HG03439 (cell line): ENCODE measurements around the gene SLC22A17.

Experiments
- ATAC-seq: cut with Tn5 transposase; IDR thresholded peaks from one replicate; pipeline ENCODE4 v1.9.1; 2021; ENCODE audit warnings: mild to moderate bottlenecking, moderate library complexity; ENCODE audit not compliant: unreplicated experiment

The SLC22A17 gene

DNA sequence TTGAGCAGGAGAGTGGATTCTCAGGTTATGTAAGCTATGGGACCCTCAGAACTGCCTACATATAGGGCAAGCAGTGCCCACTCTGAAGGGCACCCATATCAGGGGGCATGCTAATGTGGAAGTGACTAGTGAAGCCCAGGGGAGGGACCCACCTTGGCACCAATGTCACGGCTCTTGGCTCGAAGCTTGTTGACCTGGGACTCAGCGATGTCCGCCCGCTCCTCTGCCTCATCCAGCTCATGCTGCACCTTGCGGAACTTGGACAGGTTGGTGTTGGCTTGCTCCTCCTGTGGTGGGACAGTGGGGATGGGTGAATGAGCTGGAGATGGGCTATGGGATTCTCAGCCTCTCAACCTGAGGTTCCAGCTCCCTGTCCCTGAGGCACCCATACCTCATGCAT, 29.6 kb upstream of the SLC22A17 start:
- ATAC-seq, result no peak

DNA sequence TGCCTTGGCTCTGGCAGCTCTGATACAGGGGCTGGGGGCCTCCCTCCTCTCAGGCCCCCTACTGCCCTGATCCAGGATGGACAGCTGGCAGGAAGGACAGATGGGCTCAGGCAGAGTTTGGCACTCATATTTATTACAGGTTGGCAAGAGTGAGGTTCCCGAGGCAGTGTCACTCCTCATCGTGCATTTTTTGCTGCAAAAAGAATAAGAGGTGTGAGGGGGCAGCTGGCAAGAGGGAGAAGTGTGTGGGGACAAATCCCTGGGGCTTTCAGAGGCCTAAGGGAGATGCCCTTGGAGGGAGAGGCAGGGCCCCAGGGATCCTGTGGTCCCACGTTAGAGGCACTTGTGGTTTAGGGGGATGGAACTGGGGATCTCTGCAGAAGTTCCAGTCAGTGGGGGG, 29.2 kb upstream of the SLC22A17 start:
- ATAC-seq, result no peak

DNA sequence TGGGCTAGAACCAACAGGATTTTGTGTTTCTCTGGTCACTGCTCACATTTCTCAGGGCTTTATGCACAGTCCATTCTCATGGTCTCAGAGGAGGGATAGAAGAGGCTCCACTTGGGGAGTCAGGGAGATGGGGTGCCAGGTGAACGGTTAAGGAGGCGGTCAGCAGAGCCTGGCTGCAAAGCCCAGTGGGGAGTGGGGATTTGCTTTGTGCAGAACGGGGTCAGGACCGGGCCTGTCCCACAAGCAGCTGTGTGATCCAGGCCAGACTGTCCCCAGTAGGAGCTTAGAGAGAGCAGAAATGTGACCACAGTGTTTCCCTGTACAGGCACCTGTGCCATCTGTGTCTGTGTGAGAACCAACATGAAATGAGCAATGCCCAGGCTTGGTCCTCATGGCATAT, 28.3 kb upstream of the SLC22A17 start:
- no peak for ATAC-seq

DNA sequence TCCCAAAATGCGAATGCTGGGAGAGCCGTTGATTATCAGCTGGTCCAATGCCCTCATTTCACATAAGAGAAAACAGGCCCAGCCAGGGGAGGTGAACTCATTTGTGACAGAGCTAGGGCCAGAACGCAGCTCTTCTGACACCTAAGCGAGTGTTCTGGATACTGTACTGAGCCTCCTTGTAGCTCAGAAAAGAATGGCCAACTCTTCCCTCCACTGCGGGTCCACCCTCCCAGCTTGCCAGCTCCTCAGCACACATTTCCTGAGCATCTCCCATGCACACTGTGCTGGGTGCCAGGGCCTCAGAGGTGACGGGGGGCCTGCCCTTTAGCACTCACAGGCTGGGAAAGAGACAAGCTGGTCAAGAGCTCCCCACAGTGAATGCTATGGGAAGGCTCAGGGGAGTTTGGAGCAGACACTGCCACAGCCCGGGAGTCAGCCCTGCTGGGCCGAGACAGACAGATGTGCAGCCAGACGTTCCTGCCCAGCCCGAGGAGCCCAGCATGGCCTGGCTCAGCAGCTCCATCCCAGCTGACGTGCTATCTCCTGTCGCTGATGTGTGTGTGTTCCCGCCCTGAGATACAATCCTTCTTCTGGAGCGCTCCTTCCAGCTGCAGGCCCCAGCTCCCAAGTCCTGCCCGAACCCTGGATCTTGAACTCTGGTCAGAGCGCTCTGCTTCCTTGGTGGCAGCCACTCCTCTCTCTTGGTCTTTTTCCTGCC, 27.7 kb upstream of the SLC22A17 start:
- no peak for ATAC-seq

DNA sequence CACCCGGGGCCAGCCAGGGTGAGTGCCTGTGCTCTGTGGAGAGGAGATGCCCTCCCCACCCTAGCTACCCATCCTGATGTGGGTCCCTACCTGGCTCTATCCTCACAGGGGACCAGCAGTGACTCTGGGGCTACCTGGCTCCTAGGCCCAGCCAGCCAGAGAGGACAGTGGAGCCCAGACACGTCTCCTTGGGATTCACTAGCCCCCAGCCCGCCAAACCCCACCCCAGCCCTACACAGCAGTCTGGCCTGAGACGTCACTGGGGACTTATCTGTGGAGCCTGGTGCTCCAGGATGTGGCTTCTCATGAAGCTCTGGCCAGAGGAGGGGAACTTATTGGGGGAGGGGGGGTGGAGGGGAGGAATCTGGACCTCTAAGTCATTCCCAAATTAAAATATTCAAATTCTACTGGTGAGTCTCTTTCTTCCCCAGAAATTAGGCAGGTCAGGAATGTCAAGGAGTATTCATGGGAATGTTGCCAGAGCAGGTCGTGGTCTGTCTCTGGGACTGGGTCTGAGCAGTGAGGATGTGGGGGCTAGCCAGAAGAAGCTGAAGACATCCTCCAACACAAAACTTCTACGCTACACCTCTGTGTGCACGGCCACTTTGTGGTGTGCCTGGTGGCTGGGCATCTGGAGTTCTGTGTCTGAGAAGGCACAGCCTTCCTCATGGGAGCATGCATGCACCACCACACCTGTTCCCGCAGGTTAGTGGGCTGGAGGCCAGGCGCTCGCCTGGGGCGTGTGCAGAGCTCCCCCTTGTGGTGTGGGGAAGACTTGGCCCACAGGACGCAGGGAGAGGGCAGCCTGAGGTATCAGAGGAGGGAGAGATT, 26.9 kb upstream of the SLC22A17 start:
- ATAC-seq, result no peak

DNA sequence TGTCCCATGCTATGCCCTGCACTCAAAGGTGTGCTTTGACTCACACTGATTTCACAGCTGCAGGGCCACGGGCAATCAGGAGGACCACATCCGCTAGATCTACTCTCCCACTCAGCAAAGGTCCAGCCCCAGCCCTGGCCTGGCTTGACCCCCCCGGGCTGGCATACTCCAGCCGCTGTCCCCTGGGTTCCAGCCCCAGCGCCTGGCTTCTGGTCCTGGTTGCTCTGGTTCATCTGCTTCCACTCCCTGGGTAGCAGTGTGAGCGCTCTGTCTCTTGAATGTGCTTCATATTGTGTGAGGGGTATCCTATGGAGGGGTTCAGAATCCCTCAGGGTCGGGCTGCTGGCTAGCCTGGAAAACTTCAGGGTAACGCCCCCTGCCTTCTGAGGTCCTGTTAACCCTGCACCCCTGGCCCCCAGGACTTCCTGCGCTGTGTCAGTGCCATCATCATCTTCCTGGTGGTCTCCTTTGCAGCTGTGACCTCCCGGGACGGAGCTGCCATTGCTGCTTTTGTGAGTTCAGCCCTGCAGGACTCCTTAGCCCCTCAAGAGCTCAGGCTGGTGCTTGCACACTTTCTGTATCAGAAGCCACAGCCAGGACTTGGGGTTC, 26.0 kb upstream of the SLC22A17 start:
- ATAC-seq, result no peak

DNA sequence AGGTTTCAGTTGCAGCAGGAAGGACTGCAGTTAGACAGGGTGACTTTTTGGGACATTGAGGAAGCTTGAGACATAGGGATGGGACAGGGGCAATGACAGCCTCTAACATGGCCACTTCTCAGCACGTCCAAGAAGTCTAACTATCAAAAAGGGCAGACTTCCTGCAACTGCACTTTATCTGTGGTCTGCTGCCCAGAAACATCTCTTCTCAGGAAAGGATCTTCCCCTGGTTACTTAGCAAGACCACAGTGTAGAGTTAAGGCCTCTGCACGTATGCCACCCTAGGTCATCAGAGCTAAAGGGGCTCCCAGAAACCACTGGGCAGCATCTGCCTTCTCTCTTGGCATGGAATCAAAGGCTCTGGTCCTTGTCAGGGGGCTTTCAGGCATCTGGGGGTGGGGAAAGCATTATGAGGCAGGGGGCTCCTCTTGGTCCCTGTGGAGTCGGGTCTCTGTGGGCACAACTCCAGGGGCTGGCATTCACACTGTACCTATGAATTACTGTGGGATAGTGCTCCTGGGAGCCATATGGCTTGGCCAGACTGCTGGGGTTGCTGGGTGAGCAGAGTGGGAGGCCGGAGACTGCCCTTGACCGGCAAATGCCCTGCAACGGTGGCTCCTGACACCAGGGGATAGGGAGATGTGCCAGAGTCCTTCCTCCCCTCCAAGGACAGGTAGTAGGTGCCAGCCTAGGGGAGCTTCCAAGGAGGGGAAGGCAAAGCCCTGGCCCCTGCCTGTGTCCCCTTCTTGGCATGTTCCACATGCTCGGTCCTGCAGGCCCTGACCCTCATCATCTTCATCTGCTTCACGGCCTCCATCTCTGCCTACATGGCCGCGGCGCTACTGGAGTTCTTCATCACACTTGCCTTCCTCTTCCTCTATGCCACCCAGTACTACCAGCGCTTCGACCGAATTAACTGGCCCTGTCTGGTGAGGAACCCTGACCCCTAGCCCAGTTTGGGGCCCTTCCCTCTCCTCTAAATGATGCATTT, 25.2 kb upstream of the SLC22A17 start:
- ATAC-seq, result no peak

DNA sequence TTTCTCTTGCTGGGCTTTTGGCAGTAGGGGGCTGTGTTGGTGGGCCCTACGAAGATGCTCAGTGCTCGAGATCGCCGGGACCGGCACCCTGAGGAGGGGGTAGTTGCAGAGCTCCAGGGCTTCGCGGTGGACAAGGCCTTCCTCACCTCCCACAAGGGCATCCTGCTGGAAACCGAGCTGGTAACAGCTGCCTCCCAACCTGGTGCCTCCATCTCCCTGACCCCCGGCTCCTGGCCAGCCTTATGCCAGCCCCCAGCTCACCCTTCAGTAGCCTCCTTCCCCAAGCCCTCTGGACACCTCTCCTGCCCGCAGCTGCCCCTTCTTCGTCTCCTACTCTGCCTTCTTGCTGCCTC, 24.5 kb upstream of the SLC22A17 start:
- ATAC-seq, result no peak

DNA sequence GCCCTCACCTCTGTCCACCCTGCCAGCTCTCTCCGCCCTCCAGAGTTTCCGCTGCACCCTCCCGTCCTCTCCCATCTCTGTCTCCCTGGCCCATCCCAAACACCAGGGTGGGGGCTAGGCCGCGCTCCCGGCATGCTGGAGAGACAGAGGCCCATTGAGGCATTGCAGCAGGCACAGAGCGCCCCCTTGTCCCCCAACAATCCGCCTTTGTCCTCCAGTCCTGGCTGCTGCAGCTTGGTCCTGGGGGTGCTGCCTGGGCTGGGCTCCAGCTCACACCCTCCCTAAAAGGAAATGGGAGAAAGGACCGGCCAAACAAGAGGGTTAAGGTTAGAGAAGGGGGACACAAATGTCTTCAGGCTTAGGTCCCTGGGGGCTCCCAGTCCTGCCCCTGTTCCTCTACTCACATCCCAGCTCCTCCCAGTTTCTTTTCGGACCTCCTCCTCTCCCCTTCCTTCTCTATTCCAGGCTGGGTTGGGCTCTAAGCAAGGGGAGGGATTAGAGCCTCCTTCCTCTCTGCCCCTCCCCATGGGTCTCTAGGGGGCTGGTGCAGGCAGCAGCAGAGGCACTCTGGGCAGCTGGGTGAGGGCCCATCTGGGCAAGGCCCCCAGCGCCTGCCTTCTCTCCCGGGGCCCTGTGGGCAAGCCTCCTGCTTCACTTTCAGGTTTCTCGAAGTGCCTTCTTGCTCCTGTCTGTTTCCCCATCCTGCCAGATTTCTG, 24.0 kb upstream of the SLC22A17 start, which contains the start of gene CMTM5:
Gene CMTM5, plus strand, starts transcription at position 565 of the 716 bp plus-strand sequence. CDS start 206 bp downstream, outside the sequence.
- no peak for ATAC-seq

DNA sequence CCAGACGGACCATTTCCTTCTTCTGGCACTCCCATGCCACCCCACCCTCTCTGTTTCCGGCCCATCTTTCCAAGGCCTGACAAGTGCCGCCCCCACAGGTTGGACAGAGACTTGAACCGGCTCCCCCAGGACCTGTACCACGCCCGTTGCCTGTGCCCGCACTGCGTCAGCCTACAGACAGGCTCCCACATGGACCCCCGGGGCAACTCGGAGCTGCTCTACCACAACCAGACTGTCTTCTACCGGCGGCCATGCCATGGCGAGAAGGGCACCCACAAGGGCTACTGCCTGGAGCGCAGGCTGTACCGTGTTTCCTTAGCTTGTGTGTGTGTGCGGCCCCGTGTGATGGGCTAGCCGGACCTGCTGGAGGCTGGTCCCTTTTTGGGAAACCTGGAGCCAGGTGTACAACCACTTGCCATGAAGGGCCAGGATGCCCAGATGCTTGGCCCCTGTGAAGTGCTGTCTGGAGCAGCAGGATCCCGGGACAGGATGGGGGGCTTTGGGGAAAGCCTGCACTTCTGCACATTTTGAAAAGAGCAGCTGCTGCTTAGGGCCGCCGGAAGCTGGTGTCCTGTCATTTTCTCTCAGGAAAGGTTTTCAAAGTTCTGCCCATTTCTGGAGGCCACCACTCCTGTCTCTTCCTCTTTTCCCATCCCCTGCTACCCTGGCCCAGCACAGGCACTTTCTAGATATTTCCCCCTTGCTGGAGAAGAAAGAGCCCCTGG, 23.0 kb upstream of the SLC22A17 start:
- ATAC-seq, result no peak

DNA sequence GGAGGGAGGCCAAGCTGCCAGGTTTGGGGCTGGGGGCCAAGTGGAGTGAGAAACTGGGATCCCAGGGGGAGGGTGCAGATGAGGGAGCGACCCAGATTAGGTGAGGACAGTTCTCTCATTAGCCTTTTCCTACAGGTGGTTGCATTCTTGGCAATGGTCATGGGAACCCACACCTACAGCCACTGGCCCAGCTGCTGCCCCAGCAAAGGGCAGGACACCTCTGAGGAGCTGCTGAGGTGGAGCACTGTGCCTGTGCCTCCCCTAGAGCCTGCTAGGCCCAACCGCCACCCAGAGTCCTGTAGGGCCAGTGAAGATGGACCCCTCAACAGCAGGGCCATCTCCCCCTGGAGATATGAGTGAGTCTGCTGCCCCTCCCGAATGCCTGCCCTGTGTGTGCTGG, 20.4 kb upstream of the SLC22A17 start:
- no peak for ATAC-seq

DNA sequence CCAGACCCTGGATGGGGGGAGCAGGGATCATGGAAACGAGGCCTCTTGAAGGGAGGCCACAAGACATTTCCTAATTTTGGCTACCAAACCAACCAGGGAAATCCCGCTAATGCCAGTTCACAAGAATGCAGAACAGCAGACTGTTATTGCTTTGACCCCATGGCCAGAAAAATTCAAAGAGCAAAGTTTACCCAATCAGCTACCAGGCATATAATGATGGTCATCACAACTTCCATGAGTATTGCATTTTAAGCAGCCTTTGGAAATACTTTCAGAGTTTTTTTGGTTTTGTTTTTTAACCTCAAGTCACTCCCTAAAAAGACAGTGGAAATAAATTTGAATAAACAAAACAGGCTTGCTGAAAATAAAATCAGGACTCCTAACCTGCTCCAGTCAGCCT, 19.8 kb upstream of the SLC22A17 start, which contains the start of gene IL25:
Gene IL25, plus strand, starts transcription at position 301 of the 400 bp plus-strand sequence.
- no peak for ATAC-seq

DNA sequence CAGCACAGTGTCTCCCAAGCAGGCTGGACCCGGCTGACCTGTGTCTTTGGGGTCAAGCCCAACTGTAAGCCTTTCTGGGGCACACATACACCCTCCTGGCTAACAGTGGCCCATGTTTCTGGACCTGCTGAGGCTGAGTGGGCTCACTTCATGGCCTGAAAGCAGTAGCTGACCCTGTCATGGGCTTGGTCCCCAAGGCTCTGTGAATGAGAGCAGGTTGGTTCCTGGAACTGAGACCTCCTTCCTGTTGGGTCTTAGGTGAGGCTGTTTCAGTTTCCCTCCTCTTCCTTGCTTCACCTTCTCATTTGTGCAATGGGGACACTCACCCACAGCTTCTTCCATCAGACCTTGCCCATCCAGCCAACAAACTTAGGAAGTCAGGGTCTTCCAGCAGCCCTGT, 19.2 kb upstream of the SLC22A17 start:
- ATAC-seq, result no peak

DNA sequence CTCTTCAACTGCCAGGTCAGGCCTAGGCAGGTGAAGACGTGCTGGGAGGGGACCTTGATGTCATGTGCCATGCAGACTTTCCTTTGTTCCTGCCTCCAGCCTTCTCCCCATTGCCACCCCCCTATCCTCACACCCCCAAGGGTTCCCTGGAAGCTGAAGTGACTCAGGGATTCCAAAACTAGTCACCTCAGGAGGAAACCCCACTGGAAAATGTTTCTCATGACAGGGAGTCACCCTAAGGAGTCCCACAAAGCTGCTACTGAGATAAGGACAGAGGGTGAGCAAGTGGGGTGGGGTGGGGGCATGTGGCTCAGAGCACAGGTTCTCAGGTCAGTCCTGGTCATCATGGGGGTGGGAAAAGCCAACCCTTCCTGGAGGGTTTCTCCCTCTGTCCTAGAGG, 17.5 kb upstream of the SLC22A17 start:
- no peak for ATAC-seq

DNA sequence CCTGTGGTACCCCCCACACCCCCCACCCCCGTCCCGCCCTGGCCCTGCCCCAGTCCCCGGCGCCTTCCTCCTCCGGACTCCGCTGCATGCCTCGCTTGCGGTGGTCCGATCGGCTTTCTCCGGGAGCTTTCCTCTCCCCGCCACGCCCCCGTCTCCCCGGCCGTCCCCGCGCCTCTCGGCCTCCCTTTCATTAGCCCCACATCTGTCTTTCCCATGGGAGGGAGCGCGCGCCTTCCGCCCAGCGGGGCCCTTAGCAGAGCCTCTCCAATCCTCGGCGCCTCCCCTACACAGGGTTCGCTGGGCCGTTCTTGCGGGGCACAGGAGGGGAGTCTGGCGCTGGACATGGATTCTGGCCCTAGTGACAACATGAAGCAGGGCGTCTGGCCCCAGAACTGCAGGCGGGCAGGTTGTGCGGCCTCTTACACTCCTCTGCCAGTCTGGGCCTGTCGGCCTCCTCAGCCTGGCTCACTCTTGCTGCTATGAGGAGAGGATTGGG, 13.8 kb upstream of the SLC22A17 start:
- no peak for ATAC-seq

DNA sequence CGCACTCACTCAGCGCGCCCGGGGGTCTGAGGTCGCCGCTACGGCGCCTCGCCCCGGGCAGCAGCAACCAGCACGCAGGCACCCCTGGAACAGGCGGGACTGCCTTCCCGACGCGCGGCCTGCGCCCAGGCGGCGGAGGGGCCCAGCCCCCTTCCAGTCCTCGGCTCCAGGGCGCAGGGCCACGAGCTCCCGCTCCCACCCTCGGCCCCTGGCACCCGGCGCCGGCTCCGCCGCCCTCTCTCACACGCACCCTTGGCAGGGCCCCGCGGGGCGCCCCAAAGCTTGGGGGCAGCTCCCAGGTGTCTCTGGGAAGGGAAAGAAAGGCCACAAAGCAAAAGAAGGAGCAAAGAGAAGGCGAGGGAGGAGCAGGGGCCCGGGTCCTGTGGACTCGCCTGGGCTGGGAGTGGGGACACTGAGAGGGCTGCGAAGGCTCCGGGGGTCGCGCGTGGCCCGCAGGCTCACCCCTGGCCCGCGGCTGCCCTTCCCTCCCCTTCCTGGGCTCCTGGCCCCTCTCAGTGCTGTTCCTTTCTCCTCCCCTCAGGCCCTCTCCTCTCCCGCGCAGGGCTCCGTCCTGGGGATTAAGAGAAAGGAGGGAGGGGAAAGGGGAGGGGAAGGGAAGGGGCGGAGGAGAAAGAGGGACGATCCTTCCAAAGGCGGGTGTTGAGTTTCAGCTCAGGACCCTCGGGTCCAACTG, 13.2 kb upstream of the SLC22A17 start:
- no peak for ATAC-seq

DNA sequence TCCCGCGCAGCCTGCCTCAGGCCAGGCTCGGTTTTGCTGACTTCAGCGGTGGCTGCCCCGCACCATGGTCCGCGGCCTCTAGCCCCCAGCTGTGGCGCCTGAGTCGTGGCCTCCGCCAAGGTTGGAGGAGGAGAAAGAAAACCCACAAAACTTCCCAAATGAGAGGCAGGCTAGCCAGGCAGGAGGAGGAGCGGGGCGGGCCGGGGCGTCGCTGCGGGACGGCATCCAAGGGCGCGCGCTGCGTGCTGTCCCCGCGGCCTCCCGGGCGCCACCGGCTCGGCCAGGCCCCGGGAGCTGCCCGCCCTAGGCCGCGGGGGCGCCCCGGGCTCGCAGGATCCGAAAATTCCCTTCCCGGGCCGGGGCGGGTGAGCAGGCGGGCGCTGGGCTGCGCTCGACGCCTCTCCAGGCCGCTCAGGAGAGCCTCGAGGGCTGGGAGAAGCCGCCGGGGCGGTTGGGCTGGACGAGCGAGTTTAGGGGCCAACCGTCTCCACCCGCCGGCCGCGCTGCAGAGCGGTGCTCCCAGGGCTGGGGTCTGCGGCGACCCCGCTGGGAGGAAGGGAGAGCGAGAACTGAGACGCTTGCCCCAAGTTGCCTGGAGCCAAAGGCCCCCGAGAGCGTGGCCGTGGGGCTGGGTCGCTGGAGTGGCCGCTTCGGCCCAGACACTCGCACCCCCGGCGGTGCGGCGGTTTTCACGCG, 12.5 kb upstream of the SLC22A17 start, which contains the start of gene EFS:
Gene EFS, minus strand, starts transcription at position 137 of the 696 bp plus-strand sequence. CDS start 147 bp downstream, outside the sequence.
- no peak for ATAC-seq
